Loucy (cell line): Measurements from ENCODE around the gene DUSP6.

Experiments used
- H2AFZ ChIP-seq: fragments of 200-600 bp; sonication (generic); 2 replicates; pipeline ENCODE4 v1.6.0; 2016; ENCODE audit warnings: antibody characterized with exemption, mild to moderate bottlenecking, low read length, moderate library complexity
- H3F3A ChIP-seq: fragments of 200-600 bp; 2 replicates; pipeline ENCODE4 v1.6.0; 2016; ENCODE audit warnings: antibody characterized with exemption, low read depth, mild to moderate bottlenecking
- H3K27me3 ChIP-seq: fragments of 200-600 bp; sonication (generic); 2 replicates; pipeline ENCODE4 v1.6.1; 2014; ENCODE audit warnings: low read length, mild to moderate bottlenecking; ENCODE audit not compliant: insufficient read depth, poor library complexity, severe bottlenecking
- H3K36me3 ChIP-seq: fragments of 200-600 bp; sonication (generic); 2 replicates; pipeline ENCODE4 v1.6.1; 2016; ENCODE audit warnings: low read length; ENCODE audit not compliant: insufficient read depth
- H3K4me1 ChIP-seq: fragments of 200-600 bp; sonication (generic); 2 replicates; pipeline ENCODE4 v1.5.1; 2014; ENCODE audit warnings: low read length, mild to moderate bottlenecking; ENCODE audit not compliant: insufficient read depth, poor library complexity, severe bottlenecking
- H3K4me2 ChIP-seq: fragments of 200-600 bp; sonication (generic); 2 replicates; pipeline ENCODE4 v1.6.0; 2014; ENCODE audit warnings: antibody characterized with exemption, low read length, low read depth, mild to moderate bottlenecking; ENCODE audit not compliant: poor library complexity, severe bottlenecking
- H3K4me3 ChIP-seq: fragments of 200-600 bp; sonication (generic); 2 replicates; pipeline ENCODE4 v1.5.1; 2014; ENCODE audit warnings: low read length, mild to moderate bottlenecking, mixed read lengths; ENCODE audit not compliant: poor library complexity, severe bottlenecking
- H3K79me2 ChIP-seq: fragments of 200-600 bp; sonication (generic); 2 replicates; pipeline ENCODE4 v1.6.1; 2014; ENCODE audit warnings: low read length; ENCODE audit not compliant: insufficient read depth
- H3K9ac ChIP-seq: fragments of 200-600 bp; sonication (generic); 2 replicates; pipeline ENCODE4 v1.6.0; 2014; ENCODE audit warnings: mild to moderate bottlenecking, low read depth, low read length, moderate library complexity; ENCODE audit not compliant: poor library complexity, severe bottlenecking
- H3K9me2 ChIP-seq: fragments of 200-600 bp; sonication (generic); replicated peaks from 2 replicates; pipeline ENCODE4 v1.6.1; 2016; ENCODE audit warnings: low read depth, low read length, mixed read lengths
- H3K9me3 ChIP-seq: fragments of 200-600 bp; sonication (generic); 2 replicates; pipeline ENCODE4 v1.6.1; 2014; ENCODE audit warnings: mild to moderate bottlenecking, antibody characterized with exemption, low read length, low read depth; ENCODE audit not compliant: insufficient read depth
- H4K20me1 ChIP-seq: fragments of 200-600 bp; sonication (generic); 2 replicates; pipeline ENCODE4 v1.6.0; 2014; ENCODE audit warnings: antibody characterized with exemption, low read length, mild to moderate bottlenecking; ENCODE audit not compliant: insufficient read depth, poor library complexity, severe bottlenecking
- CTCF ChIP-seq: fragments of 200-600 bp; sonication (generic); conservative IDR thresholded peaks from 2 replicates; pipeline ENCODE4 v1.5.1; 2014; ENCODE audit warnings: mild to moderate bottlenecking, antibody characterized with exemption, low read length
- EZH2phosphoT487 ChIP-seq: fragments of 200-600 bp; IDR thresholded peaks from 2 replicates; pipeline ENCODE4 v1.6.1; 2018; ENCODE audit warnings: antibody characterized with exemption, mild to moderate bottlenecking, moderate library complexity, borderline replicate concordance

DUSP6 gene

GRCh38 chr12:89395712-89396111 lies 43.4 kb upstream of the DUSP6 start:
- Histone ChIP-seq H3K9ac (no peak overlapping the region), H3K9me2 (no peaks in the 10 kb centered on the region), H3K27me3 (no peaks in the 10 kb centered on the region), H3K4me2 (no peak overlapping the region), H4K20me1 (no peaks in the 10 kb centered on the region), H3K79me2 (no peaks in the 10 kb centered on the region), H3K36me3 (no peaks in the 10 kb centered on the region), H2AFZ (no peak overlapping the region), H3K4me1 (peaks cover 5% of the 10 kb centered on the region), H3K4me3 (no peak overlapping the region), H3F3A (no peaks in the 10 kb centered on the region), H3K9me3 (no peaks in the 10 kb centered on the region)
- no peak for TF ChIP-seq CTCF
- no peak for TF ChIP-seq EZH2phosphoT487

GRCh38 chr12:89393551-89394121 lies 41.3 kb upstream of the DUSP6 start:
- Histone ChIP-seq H3K27me3 (no peaks in the 10 kb centered on the region), H4K20me1 (no peaks in the 10 kb centered on the region), H3K9me3 (no peaks in the 10 kb centered on the region), H3K79me2 (no peaks in the 10 kb centered on the region), H3F3A (no peaks in the 10 kb centered on the region), H2AFZ (no peak overlapping the region), H3K9ac (no peak overlapping the region), H3K4me1 (peaks cover 13% of the 10 kb centered on the region), H3K9me2 (no peaks in the 10 kb centered on the region), H3K4me2 (no peak overlapping the region), H3K36me3 (no peaks in the 10 kb centered on the region), H3K4me3 (no peak overlapping the region)
- TF ChIP-seq CTCF = no peak
- no peak for TF ChIP-seq EZH2phosphoT487

- TF ChIP-seq EZH2phosphoT487 (no peak), CTCF (no peak)
- Histone ChIP-seq H3K9me2 (no peaks in the 10 kb centered on the region), H2AFZ (no peak overlapping the region), H3K4me3 (no peak overlapping the region), H4K20me1 (no peaks in the 10 kb centered on the region), H3K79me2 (no peaks in the 10 kb centered on the region), H3K4me1 (peaks cover 8% of the 10 kb centered on the region), H3K9me3 (no peaks in the 10 kb centered on the region), H3K27me3 (no peaks in the 10 kb centered on the region), H3K4me2 (no peak overlapping the region), H3K36me3 (no peaks in the 10 kb centered on the region), H3F3A (no peaks in the 10 kb centered on the region), H3K9ac (no peak overlapping the region)
These were observed 40.1 kb upstream of the DUSP6 start for GRCh38 chr12:89392391-89392790.
